HL-60/S4 treated with retinoic acid at 250 ng/mL for 4 days and 3 days (cell line): ENCODE data around the gene SMARCB1.

Experiments used
- in situ Hi-C: fragments of 300-500 bp; cut with MboI; formaldehyde crosslinking; loops from 2 replicates; pipeline ENCODE4 v1.7.0; 2022; ENCODE audit warnings: low sequenced_read_pairs

Gene SMARCB1

DNA sequence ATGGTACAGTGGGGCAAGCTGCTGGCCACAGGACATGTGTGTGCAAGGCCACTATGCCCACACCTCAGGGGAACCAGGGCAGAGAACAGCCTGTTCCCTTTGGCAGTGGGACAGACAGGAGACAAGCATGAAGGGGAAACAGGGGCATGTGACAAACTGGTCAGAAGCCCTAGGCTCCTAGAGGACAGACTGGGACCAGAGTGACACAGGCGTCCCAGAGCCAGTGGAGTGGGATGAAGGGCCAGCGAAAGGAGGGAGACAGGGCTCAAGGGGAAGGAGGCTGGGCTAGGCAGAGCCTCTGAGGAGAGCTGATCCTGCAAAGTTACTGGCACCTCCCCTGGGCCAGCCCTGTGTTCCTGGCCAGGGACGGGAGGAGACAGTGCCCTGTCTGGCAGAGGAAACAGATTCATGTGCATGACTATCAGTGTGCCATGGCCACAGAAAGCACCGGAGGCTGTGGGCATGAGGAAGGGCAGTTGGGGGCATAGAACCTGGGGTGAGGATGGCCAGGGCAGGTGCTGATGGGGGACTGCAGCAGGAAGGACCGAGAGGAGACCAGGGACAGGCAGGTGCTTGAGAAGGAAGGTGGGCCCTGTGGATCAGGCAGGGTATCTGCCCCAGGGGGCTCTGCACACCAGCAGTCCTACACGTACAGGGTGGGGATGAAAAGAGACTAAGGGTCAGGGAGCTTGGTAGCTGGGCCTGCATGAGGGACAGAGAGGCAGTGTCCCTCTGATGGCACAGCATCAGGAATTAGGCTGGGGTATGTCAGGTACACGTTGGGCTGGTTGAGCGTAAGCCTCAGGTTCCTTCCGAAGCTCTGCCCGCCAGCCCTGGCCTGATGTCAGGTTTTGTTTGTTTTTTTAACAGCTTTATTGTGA is 42.3 kb downstream of the SMARCB1 start:
- in situ Hi-C loops: no loop called here

DNA sequence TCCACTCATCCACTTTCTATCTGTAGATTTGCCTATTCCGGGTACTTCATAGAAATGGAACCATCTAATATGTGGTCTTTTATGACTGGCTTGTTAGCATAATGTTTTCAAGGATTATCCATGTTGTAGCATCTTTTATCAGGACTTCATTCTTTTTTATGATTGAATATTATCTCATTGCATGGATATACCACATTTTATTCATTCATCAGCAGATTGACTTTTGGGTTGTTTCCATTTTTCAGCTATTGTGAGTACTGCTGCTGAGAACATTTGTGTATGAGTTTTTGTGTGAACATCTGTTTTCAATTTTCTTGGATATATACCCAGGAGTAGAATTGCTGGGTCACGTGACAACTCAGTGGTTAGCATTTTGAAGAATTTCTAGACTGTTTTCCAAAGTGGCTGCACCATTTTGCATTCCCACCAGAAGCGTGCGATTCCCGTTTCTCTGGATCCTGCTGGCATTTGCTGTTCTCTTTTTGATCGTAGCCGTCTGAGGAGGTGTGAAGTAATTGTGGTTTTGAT is 43.1 kb downstream of the SMARCB1 start:
- in situ Hi-C loops: no loop called here

DNA sequence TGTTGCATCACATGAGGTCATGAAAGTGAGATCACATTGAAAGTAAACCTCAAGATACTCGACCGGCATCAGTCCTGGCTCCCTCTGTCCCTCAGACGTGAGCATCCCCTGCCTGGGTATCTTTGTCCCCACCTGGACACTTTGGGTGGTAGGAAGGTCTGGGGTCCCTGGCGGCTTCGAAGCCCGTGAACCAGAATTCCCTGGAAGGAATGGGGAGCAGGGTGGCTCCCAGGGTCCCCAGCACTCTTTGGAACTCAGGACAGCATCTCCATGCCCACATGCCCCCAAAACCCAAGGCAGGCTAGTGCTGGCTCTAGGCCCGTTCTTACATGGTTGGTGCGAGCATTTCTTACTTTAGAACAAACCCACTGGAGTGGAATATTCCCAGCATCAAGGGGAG is 44.5 kb downstream of the SMARCB1 start:
- in situ Hi-C loops: no loop called here

- in situ Hi-C loops: no loop called here
These were observed 45.0 kb downstream of the SMARCB1 start for GRCh38 chr22:23831781-23832180.

DNA sequence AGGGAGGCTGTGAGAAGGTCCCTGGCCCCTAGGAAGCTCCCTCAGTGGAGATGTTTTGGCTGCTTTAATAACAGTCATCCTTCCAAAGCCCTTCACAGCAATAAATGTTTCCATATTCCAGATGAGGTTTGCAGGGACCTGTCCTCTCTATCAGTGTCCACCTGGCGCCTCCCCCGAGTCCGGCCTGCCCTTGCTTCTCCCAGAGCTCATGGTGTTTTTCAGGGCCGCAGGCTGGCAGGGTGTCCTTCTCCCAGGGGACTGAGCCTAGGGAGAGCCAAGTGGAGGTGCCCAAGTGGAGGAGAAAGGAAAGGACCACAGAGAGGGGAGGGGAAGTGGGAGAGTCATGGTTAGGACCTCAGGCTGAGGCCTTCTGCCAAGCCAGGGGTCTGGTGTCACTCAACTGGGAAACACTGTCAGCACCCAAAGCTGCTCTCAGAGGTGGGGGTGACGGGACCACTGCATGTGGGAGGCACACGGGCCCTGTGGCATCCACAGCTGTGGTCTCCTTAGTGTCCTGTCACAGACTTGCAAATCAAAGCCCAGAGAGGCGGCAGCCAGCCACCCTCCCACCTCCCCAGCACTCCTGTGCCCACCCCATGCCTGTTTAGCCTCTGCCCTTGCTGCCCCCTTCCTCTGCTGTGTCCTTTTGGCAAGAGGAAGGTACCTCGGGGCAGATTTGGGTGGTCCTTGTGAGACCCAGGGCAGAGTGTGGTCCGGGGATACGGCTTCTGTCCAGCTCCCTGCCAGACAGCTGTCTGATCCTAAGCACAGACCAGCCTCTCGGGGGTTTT is 45.7 kb downstream of the SMARCB1 start:
- in situ Hi-C loops: no loop called here

DNA sequence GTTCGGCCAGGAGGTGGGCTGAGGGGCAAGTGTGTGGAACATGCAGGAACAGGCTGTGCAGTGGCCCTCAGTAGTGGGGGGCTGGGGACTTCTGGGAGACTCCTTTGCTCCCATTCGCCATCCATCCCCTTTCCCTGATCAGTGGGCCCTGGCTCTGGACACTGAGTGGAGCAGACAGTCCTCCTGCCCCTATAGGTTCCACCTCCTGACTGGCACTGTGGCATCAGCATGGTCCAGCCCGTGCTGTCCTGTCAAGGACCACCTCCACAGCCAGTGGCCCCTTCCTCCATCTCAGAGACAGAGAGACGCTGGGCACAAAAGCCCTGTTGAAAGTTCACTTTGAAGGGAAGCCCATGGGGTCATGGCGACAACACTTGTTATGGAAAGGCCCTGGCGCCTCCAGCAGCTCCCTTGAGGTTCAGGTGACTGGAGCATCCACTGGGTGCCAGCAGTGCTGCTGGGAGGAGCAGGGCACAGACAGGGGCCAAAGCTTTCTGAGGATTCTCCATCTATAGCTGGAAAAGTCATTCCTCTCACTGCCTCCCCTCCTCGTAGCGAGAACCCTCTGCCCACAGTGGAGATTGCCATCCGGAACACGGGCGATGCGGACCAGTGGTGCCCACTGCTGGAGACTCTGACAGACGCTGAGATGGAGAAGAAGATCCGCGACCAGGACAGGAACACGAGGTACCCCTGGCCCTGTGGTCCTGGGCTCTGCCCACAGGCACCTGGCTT is 46.4 kb downstream of the SMARCB1 start:
- in situ Hi-C loops: no loop called here

DNA sequence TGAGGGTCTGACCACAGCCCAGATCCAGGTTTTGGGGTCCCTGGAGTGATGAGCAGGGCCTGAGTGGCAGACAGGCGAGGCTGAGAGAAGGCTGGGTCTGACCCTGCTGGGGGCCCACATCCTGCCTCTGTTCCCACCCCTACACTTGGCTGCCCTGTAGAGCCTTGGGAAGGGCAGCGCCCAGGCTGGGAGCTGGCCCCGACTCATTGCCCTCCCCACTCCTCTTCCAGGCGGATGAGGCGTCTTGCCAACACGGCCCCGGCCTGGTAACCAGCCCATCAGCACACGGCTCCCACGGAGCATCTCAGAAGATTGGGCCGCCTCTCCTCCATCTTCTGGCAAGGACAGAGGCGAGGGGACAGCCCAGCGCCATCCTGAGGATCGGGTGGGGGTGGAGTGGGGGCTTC is 47.1 kb downstream of the SMARCB1 start:
- in situ Hi-C loops: no loop called here

DNA sequence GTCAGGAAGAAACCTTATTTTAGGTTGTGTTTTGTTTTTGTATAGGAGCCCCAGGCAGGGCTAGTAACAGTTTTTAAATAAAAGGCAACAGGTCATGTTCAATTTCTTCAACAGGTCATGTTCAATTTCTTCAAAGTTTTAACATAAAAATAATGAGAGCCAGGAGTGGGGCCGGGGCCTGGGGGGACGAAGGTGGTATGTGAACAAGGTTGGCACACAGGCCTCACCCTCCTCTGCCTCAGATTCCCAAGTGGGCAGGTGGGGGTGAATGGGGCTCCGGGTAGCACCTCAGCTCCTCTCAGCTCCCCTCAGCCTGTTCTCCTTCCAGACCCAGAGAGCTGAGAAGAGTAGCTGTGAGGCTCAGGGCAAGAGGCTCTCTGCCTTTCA is 47.6 kb downstream of the SMARCB1 start:
- in situ Hi-C loops: no loop called here

DNA sequence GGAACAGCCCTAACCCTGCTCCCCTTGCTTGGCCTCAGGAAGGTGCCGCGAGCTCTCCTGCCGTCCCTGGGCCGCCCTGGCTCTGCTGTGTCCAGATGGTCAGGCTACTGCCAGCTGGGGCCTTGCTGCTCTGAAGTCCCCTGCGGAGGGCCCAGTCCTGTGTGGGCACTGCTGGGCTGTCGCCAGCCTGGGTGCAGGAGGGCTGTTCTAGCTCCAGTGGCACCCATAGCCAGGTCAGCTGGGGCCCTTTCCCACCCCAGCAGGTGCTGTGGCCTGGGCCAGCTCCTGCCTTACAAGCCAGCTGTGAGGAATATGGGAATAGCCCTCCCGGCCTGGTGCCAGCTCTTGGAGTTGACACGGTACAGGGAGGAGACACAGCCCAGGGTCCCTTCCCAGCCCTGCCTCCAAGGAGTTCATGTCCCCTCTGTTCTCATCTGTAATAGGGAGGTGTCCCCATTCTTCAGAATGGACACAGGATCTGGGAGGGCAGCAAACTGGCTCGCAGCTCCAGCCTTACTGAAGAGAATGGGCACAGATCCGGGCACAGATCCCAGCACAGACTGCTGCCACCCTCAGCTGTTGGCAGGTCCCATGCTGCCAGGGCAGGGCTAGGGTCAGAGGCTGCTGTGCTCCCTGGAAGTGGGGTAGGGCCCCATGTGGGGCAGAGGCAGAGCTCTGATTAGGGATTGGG is 48.2 kb downstream of the SMARCB1 start:
- in situ Hi-C loops: no loop called here

DNA sequence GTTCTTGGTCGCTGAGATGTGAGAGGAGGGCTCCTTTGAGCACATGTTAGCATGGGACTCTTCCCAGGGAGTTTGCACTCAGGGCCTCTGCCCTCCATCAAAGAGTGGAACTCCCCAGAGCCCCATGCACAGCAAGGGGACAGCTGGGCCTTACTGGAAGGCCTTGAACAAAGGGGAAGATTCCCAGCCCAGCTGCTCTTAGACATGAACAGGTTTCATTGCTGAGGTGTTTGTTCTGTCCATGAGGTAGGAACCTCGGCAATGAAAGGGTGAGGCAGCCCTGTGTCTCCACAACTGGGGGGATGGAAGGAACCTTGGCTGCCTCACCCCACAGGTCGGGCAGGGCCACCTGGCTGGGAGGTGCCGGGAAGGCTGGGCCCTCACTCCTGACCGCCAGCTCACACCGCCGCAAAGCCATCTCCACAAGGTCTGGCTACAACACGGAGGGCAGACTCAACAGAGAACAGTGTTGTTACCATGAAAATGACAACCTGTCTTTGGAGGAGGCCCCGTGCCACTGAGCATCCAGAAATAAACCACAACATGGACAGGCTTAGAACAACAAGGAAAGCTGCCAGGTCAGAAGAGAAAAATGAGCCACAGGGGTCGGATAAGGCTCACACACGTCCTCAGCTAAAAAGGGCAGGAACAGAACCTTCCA is 48.8 kb downstream of the SMARCB1 start:
- in situ Hi-C loops: no loop called here

DNA sequence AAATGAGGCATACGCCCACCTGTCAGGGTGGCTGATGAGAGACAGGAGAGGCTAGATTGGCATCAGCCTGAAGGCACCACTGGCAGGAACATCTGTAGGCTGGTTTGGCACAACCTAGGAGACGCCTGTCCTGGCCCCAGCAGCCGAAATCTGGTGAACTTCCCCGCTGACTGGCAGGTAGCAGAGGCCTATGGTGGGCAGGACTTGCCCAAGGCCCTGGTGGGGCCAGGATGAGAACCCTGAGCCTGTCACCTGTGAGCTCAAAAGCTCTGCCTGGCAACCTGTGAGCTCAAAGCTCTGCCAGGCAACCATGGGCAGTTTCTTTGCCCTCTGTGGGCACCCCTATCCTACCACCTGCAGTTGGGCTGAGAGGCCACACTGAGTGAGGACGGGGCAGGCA is 49.5 kb downstream of the SMARCB1 start:
- in situ Hi-C loops: no loop called here

DNA sequence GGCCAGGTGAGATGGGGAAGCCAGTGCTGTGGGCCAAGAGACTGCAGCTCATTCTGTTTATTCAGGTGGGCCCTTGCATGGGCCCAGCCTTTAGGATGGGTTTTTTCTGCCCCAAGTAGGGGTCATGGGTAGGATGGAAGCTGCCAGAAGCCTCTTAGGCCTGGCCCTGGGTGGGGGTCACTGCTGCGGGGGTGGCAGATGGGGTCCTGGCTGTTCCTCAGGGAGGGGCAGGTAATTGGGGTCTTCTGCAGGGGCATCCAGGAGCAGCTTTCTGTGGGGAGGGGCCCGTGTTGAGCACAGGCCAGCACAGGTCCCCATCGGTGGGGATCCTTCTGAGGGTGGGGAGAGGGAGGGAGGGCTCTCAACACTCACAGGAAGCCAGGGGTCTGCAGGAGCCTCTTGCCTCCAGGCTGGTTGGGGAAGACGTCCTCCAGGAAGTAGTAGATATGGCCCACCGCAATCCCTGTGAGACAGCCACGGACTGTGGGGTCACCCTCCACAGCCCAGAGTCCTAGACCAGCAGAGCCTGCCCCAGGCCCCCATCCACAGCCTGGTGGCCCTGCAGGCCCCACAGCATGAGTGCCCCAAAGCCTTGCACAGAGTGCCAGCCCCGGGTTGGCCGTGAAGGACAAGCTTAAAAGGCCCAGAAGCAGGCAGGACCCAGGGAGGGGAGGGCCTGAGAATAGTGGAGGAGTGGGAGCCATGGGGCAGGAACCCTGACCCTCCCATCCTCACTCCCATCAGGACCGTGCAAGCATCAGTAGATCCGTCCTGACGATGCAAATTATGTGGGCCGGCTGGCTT is 50.1 kb downstream of the SMARCB1 start:
- in situ Hi-C loops: no loop called here

DNA sequence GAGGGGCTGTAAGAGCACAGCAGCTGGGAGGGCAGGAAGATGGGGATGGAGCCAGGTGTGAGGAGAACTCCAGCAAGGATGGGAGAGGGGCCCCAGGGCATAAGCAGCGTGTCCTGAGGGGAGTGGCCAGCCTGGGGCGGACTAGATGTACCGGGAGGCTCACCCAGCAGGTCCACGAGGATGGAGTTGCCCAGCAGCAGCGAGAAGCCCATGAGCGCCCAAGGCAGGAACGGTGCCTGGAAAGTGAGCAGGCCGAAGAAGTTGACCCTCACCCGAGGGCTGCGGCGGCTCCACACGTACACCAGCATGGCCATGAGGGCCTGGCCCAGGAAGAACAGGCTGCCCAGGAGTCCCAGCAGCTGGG is 50.7 kb downstream of the SMARCB1 start:
- in situ Hi-C loops: no loop called here

DNA sequence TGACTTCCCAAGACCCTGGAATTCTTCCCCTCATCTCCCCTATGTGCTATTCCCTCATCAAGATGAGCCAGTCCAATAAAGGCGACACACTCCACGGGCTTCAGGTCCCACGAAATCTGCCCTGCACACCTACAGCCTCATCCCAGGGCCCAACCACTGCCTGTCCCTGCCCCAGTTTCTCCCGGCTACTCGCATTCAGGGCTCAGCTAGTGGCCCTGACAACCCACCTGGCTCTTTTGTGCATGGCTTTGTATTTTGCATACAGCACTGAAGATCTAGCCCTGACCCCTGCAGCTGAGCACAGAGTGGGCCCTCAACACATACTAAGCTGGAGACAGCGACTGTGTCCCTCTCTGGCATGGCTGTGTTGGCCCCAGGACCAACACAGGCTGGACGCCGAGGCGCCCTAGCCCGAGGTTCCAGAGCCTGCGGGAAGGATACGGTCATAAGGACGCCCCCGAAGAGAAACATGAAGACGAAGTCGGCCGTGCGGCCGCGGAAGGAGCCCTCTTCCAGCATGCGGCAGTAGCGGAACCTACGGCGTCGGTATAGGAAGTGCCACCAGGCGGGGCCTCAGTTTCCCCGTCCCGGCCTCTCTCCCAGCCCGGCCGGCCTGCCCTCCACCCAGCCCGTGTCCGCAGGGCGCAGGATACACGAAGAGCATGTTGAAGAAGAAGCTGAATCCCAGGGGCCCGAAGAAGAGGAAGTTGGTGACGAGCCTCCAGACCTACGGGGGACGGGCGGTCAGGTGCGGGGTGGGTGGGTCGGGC is 51.3 kb downstream of the SMARCB1 start:
- in situ Hi-C loops: no loop called here

DNA sequence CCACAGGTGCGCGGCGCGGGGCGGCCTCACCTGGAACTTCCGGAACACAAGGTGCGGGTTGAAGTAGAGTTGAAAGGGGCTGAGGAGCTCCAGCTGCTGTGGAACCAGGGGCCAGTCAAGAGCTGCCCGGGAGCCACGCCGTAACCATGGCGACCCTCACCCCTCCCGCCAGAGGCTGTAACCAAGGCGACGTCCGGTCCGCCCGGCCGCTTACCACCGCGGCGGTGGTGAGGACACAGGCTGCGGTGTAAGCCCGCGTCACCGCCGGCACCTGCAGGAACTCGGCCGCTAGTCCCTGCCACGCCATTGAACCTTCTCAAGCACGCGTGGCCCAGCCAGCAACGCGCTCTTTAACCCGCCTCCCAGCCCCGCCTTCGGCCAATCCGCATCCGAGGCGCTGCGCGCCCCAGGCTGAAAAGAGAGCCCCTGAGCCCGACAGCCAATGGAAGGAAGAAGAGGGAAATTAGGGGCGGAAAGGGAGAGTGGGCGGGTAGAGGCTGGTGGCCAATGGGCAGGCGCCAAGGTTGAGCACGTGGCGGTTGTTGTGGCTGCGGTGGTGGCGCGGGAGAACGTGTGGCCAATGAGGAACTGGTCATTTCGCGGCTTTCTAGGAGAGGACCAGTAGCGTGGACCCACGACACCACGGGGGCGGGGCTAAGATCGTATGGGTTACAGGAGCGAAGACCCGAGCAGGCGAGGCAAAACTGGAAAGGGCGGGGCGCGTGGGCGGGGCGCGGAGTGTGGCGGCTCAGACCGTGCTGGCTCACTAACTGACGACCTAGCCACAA is 52.1 kb downstream of the SMARCB1 start, which contains the start of gene DERL3:
DERL3 (minus strand) TSS at position 326 of the 788 bp plus-strand sequence; CDS start at position 307, 19 bp downstream.
- in situ Hi-C loops: no loop called here

- in situ Hi-C loops: no loop called here
These were observed 53.3 kb downstream of the SMARCB1 start for GRCh38 chr22:23840026-23840425.

GRCh38 chr22:23841292-23841691 is 54.5 kb downstream of the SMARCB1 start:
- in situ Hi-C loops: no loop called here
